GM18508 (cell line): ENCODE data around the gene PGF.

Experiments used
- ATAC-seq: cut with Tn5 transposase; IDR thresholded peaks from one replicate; pipeline ENCODE4 v1.9.1; 2021; ENCODE audit warnings: moderate number of reproducible peaks; ENCODE audit not compliant: insufficient read depth, unreplicated experiment

The PGF gene

DNA sequence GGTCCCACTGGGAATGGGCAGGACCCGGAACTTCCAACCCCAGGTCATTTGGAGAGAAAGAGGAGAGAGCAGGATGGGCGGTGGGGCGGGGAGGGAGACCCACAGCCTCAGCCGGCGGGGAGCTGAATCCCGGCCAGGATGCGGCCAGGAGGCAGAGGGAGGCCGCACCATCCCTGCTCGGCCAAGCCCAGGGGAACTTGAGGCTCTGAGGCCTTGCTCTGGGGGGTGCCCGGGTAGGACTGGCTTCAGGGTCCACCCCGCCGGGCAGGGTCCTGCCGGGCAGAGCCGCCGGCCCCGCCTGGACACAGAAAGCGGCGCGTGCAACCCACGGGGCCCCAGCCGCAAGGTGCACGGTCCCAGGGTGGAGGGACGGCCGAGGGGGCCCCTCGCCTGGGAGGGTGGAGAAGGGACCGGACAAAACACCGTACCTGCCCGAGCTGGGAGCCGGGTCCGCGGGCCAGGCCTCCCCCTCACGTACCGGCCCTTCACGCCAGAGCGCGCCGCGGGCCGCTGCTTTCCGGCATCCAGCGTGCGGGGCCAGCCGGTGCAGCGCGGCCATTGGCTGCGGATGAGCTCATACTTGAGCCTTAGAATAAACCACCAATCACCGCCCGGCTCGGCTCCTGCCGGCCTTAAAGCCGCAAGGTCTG lies 32.5 kb downstream of the PGF start, which contains the start of gene RPS6KL1:
RPS6KL1 (minus strand) TSS at position 509 of the 650 bp plus-strand sequence. CDS start 1,719 bp downstream, outside the sequence.
- ATAC-seq: no peak

DNA sequence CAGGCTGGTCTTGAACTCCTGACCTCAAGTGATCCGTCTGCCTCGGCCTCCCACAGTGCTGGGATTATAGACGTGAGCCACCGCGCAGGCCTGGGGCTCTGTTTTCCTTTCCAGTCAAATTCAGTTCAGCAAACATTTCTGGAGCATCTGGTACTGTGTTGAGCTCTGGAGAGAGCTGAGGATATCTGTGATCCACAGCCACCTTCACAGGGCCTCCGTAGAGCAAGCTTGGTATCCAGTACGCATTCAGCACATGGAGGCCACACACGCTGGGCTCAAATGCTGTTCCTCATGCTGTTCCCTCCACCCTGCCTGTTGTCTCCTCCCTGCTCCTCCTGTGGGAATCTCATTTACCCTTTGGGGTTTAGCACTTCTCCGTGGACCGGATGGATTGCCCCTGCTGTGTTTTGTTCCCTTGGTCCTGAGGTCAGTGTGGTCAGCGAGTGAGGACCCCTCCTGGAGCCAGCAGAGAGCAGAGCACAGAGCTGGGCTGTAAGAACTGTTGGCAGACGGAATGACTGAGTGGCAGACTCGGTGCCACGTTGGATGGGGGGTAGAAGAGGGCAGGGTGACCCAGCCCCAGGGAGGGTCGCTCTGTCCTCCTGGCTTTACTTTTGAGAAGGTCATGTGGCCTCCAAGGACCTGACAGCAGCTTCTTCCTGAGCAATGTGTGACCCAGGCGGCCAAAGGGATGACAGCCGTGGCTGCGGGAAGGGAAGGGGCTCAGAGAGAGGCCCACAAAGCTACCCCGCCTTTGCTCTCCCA lies 33.2 kb downstream of the PGF start:
- ATAC-seq: no peak

DNA sequence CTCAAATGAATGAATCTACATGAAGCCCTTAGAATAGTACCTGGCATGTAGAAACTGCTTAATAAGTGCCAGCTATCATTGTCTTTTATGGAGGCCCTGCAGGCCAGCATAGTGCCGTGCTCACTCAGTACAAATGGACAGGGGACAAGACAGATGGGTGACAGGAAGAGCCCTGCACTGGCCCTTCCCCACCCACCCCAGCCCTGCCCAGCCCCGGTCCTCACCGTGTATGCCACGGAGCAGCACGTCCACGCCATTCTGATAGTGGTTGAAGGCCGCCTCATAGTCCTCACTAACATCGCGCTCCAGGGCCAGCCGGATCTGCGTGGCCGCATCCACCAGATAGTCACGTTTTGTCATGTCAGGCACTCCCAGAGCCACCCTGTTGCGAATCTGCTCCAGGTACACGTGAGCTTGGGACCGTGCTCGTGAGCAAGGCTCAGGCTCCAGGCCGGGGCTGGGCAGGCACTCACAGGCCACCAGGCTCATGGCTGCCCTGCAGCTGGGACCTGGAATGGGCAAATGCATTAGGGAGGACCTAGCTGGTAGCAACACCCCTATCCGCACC lies 34.3 kb downstream of the PGF start:
- ATAC-seq: no peak

DNA sequence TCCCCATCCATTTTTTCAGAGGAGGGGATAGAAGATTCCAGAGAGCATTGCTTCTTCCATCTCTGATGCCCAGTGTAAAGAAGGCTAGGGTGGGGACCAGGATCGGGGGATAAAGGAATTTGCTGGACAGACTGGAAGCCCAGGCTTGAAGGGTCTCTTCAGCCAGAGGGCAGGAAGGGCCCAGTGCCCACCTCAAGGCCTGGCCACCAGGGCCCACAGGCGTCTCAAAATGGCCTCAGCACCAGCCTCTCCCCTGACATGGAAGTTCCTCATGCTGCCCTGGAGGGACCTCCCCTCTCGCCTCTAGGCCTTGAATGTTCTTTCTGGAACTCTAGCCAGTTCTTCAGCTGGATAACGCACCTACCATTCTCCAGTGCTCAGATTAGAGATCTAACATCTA lies 35.1 kb downstream of the PGF start:
- no peak for ATAC-seq

DNA sequence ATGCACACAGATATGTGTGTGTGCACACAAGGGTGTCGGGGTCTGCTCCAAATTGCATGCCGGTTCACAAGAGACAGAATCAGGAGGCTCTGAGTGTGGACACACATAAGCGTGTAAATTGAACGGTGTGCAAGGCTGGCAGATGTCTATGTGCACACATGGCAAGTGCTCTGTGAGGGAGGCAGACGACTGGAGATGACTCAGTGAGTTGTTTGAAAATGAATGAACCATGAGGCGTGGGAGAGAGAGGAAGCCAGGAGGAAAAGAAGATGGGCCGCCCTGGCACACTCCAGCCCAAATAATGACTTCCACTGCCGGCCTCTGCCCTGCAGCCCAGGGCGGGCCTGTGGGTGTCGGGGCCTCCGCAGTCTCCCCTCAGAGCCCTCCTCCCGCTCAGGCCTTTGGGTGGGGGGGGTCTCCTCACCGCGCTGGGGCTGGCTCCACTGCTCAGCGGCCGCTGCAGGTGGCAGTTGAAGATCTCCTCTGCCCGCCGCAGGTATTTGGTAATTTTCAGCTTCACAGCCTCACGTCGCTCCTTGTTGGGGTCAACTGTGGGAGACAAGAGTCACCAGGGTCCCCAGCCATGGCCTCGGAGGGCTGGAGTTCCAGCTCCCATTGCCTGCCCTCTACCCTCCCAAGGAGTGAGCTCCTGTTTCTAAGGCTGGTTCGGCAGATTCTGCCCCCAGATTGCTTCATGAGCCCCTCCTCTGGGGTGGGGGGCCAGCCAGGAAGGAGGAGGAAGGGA lies 35.8 kb downstream of the PGF start:
- ATAC-seq: no peak

DNA sequence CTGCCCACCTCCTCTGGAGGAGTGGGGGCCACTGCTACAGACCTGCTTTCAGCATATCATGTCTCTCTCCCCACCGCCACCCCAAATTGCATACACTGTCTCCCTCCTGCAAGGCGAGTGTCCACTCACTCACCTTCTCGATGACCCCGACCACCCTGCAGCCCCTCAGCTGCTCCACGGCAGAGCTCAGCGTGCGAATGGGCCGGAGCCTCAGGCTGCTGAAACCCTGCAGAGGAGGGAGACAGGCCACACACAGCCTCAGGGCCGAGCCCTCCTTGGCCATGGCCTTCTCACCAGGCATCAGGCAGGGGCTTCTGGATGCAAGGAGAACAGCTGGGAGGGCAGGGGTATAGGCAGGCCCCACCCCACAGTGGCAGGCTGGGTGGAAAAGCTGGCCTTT lies 37.0 kb downstream of the PGF start:
- no peak for ATAC-seq

DNA sequence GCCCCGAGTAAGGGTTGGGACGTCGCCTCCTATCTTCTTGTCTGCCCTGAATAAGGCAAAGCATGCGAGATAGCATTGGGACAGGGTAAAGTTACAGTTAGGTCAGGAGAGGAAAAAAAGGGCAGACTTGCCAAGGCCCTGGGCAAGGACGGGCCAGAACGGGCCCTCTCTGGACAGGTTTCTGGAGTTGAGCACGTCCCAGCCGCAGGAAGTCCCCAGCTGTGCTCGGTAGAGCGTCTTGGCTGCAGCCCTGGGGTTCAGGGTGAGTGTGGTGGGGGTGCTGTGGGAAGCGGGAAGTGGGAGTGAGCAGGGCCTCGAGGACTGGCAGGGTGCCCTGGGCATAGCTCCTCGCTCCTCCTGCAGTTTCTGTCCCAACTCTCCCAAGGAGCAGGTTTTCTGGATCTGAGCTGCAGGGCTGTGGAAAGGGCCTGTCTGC lies 37.7 kb downstream of the PGF start:
- no peak for ATAC-seq

DNA sequence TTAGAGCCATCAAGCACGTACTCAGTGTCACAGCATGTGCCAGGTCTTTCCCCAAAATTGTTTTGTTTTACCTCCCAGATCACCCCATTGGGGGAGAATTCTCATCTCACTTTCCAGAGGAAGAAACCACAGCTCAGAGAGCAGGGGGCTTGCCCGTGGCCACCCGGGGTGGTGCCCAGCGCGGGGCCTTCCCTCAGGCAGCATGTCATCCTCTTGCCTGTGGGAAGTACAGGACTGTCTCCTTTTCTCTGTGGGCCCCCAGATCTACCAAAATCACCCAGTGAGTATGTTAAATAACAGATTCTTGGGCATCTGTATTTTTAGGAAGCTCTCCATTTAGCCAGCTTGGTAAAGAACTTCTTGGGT lies 38.2 kb downstream of the PGF start:
- no peak for ATAC-seq

DNA sequence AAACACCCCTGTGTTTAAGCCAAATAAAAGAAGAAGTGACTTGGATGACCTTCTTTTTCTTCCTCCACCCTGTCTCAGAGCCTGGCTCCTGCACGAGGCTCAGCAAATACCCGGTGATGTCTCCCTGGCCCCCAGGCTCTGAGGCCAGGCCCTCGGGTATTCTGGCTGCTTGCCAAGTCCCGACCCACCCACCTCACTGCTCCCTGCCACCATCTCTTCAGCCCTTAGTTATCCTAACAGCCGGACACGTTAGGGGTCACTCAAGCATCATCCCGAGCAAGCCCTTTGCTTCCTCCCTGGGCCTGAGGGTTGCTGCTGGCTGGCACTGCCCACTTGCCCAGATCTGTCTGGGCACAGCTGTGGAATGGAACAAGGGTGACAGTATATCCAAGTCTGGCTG lies 39.6 kb downstream of the PGF start:
- ATAC-seq: no peak

DNA sequence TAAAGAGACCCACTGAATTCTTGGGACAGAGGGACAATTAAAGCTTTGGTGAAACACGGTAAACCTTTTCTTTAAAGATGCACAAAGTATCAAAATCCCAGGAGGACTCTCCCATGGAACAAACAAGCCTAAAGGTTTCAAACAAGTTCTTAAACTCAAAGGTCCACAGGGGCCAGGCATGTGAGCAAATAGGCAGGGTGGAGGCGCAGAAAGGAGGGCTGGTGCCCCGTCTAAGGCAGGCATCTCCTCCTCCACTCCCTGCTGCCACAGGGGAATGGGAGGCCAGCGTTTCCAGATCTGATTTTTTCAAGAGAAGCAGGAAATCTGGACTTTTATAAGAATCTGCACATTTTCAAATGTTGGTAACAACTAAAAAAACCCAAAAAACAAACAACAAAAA lies 40.0 kb downstream of the PGF start:
- no peak for ATAC-seq

DNA sequence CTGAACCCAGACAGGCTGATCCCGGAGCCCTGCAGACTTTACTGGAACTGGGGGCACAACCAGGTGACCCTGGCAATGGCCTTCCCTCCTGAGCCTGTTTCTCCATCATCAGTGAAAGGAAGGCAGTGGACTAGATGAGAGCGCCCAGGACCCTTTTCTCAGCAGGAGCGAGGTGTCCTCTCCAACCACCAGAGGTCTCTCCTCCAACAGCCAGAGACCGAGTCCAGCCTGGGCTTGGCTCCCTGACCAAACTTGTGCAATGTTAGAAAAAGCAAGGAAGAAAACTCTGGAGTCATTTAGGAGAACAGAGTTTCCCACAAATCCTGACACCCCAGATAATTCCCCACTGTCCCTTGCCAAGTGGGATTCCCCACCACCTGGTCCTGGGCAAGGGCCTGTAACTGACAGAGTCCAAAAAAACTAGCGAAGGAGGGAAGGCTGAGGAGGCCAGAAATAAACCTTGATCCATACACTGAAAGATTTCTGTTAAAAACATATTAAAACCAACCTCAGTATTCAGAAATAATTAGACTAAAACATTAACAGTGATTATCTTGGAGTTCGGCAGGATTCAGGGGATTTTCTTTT lies 41.3 kb downstream of the PGF start:
- ATAC-seq: no peak

DNA sequence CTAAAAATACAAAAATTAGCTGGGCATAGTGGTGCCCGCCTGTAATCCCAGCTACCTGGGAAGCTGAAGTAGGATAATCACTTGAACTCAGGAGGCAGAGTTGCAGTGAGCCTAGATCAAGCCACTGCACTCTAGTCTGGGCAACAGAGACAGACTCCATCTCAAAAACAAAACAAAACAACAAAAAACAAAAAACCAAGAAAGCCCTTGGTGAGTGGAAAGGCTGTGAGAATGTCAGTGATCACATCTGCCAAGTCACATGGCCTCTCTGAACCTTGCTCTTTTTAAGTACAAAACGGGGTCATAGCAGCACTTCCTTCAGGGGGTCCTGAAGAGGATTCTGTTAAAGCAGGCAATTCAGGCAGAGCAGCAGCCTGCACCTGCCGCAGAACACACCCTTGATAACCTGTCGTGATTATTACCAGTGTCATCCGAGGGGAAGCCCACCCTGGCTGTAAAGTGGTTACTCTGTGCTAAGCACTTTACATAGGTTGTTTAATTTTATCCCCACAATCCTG lies 41.9 kb downstream of the PGF start:
- no peak for ATAC-seq

DNA sequence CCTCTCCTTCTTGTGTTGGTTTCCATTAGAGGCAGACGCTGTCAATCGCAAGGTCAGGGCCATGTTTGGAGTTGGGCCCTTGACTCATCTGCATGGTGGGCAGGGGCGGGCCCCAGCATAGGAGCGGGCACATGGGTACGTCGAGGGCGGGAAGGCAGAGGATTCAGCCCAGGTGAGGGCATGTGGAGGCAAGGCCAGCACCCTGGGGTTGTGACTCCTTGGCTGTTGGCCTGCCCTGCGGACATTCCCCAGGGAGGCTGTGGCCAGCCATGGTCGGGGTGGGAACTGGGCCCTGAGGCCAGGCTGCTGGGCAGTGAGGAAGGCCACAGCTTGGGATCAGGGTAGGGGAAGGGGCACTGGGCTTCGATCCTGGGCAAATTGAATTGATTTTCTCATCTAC lies 42.6 kb downstream of the PGF start:
- no peak for ATAC-seq

DNA sequence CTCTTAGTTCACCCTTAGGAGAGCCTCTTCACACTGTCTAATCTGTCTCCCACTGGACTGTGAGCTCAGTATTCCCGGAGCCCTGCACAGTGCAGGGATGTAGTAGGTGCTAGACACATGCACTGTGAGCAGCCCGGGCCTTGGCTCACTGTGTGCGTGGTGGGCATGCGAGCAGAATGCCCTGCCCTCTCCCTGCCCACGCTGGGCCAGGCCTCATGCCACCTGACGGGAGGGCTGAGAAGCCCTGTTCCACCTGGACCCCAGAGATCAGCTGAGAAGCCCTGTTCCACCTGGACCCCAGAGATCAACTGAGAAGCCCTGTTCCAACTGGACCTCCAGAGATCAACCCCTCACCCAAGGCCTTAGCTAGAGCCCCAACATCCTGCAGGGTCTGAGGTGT lies 43.3 kb downstream of the PGF start:
- no peak for ATAC-seq

DNA sequence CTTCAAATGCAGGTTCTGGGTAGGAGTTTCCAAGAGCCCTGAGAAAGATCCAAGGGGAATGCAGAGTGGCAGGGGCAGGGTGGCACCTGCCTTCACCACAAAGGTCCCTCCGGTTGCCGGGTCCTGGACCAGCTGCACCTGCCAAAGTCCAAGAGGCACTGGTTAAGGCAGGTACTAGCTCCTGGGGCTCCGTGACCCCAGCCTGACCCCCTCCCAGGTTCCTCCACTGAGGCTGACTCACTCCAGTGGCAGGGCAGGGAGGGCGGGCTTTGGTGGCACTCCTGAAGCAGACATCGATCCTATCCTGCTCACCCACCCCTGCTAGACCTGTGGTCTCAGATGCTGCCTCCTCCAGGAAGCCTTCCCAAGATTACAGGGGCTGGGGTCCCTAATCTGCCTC lies 43.7 kb downstream of the PGF start:
- no peak for ATAC-seq

DNA sequence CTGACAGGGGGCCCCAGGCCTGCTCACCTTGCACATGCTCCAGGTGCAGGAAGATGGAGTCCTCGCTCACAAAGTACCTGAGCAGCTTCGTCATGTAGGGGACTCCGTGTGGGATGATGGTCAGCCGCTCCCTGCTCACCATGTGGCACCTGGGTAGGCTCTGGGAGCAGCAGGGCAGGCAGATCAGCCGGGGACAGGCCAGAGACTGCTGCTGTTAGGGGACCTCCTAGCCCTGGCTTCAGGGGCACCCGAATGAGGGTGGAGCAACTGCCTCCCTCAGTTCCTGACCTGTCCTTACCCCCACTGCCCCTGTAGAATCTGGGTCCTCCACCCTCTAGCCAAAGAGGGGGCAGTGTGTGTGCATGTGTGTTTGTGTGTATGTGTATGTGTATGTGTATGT lies 44.2 kb downstream of the PGF start:
- ATAC-seq: no peak

DNA sequence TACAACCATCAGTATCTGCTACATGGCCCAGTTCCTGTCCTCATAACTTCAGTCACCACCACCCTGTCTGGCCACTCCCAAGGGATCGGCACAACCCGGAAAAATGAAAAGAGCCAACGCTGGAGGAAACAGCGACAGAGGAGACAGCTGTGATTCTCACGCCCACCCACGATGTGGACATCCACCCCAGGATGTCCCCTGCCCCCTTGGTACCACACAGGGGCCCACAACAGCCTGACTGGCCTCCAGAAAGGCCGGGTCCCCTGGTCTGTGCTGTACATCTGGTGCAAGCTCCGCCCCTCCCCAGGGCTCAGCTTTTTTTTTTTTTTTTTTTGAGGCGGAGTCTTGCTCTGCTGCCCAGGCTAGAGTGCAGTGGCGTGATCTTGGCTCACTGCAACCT lies 44.8 kb downstream of the PGF start:
- ATAC-seq: no peak

DNA sequence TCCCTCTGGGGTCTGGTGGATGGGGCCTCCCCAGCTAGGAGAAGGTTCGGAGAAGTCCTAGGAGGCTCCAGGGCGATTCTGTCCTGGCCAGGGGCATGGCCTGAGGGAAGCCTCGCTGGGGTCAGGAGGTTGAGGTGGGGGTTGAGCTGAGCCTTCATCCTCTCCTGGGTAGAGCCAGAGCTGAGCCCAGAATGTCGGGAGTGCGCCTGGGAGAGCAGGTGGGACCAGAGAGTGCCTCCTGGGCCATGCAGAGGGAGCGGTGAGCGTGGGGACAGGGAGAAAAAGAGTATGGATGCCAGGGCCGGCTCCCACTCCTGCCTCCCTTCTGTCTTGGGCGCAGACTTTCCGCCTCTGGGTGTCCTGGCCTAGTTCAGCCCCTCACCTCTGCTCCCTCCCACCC lies 45.5 kb downstream of the PGF start:
- no peak for ATAC-seq

DNA sequence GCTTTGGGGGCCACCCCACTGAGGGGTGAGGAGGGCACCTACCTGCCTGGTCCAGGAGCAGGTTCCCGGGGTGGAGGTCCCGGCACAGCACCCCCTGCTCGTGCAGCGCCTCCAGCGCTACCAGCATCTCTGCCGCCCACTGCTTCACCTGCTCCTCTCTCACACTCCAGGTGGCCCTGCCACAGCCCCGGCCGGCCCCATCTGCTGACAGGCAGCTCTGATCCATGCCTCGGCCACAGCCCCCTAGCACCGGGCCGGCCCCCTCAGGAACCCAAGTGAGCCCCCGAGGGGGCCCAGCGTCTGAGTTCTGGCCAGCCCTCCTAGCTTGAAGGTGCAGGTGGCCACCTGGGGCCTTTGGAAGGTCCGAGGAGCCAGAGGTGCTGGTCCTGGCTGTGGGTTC lies 45.9 kb downstream of the PGF start:
- no peak for ATAC-seq

DNA sequence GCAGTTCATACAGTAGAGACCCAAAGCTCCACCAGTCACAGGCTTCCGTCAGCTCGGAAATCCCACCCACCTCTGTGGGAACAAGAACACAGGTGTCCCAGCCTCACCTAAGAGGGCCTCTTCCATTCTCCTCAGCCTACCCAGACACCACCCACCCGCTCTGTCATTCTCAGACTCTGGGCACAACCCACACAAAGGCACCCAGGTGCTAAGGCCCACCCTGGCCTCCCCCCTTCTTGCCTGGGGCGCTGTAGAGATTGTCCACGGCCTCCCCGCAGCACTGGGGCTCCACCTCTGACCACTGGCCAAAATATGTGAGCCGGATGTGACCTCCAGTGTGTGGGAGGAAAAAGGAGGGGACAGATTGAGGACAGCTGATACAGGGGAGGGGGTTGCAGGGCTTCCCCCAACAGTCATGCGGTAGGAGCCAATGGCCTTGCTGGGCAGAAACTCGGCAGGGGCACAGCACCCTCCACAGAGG lies 46.5 kb downstream of the PGF start:
- no peak for ATAC-seq
